D341Med (cell line): ENCODE results near the gene MATN3.

Experiments
- DNase-seq: peaks from one replicate; pipeline ENCODE4 v3.0.0; 2012; ENCODE audit warnings: low spot score

Gene MATN3

GRCh38 chr2:20005067-20005627, 7.3 kb downstream of the MATN3 start:
- no peak for DNase-seq

- no peak for DNase-seq
Observed at GRCh38 chr2:20001361-20001863, 11.1 kb downstream of the MATN3 start.

- no peak for DNase-seq
Observed at GRCh38 chr2:19993731-19994130, 18.7 kb downstream of the MATN3 start.

- no peak for DNase-seq
Observed at GRCh38 chr2:19991895-19992294, 20.6 kb downstream of the MATN3 start.

GRCh38 chr2:19990416-19990728, 22.1 kb downstream of the MATN3 start:
- no peak for DNase-seq

GRCh38 chr2:19989667-19990415, 22.6 kb downstream of the MATN3 start, which contains the start of gene WDR35:
WDR35 (minus strand) TSS chr2:19990105; CDS start chr2:19990015, 90 bp downstream.
- peak; percentile 99 for DNase-seq

- no peak for DNase-seq
Observed at GRCh38 chr2:19989342-19989666, 23.2 kb downstream of the MATN3 start.

GRCh38 chr2:19988600-19988999, 23.9 kb downstream of the MATN3 start:
- no peak for DNase-seq

GRCh38 chr2:19987936-19988335, 24.5 kb downstream of the MATN3 start:
- no peak for DNase-seq

- DNase-seq, result no peak
Observed at GRCh38 chr2:19982268-19982667, 30.2 kb downstream of the MATN3 start.

- no peak for DNase-seq
Observed at GRCh38 chr2:19979932-19980331, 32.5 kb downstream of the MATN3 start.

- DNase-seq, result no peak
Observed at GRCh38 chr2:19973466-19973865, 39.0 kb downstream of the MATN3 start.

GRCh38 chr2:19971691-19972090, 40.8 kb downstream of the MATN3 start:
- DNase-seq, result no peak

GRCh38 chr2:19963386-19963785, 49.1 kb downstream of the MATN3 start:
- no peak for DNase-seq

- peak; percentile 78 for DNase-seq
Observed at GRCh38 chr2:19955544-19956422, 56.7 kb downstream of the MATN3 start.

GRCh38 chr2:19949071-19949470, 63.4 kb downstream of the MATN3 start:
- no peak for DNase-seq

GRCh38 chr2:19947184-19947940, 65.1 kb downstream of the MATN3 start:
- no peak for DNase-seq

GRCh38 chr2:19944205-19944845, 68.1 kb downstream of the MATN3 start:
- DNase-seq, result no peak

- DNase-seq, result no peak
Observed at GRCh38 chr2:19943189-19943588, 69.3 kb downstream of the MATN3 start.

- no peak for DNase-seq
Observed at GRCh38 chr2:19942199-19942598, 70.3 kb downstream of the MATN3 start.
